ENCODE measurements around the gene SHF.

Gene SHF

DNA sequence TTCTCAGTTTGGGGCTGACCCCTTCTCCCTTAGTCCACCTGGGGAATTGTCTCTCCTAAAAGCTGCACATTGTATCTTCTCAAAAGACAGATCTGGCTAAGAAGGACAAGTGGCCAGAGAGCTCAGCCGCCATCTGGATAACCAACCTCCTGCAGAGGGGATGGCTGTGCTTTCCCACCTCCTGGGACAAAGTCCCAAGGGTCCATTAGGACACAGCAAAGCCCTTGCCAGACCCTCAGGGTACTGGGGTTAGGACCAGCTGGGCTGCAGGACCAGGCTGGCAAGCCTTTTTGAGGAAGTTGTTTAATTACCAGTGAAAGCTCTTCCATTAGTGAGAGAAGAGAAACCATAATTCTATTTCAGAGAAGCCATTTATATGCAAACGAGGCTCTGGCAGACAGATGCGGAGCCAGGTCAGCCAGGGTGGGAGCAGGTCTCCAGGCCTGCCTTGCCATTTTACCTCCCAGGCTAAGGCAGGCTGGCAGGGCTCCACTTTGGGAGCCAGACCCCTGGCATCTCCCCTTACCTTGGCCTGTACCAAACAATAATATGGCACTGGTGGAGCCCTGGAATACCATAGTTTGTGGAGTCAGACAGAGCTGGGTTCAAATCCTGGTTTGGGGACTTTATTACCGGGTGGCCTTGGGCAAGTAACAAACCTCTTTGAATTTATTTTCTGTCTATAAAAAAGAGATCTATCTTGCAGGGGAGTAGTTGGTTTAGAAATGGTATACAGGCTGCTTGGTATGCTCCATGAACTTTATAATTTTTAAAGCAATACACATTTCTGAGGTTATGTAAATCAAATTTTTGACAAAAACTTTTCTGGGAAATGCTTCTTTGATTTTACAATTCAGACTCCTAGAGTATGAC is 17.9 kb downstream of the SHF start:
- no peak for DNase-seq (ENCODE audit: low read depth, low spot score)

GRCh38 chr15:45168751-45169551 is 18.8 kb downstream of the SHF start:
- no peak for DNase-seq (ENCODE audit: low read depth, low spot score)

GRCh38 chr15:45168286-45168685 is 19.5 kb downstream of the SHF start:
- no peak for DNase-seq (ENCODE audit: low read depth, low spot score)

GRCh38 chr15:45167631-45168205 is 20.0 kb downstream of the SHF start:
- no peak for DNase-seq (ENCODE audit: low read depth, low spot score)

GRCh38 chr15:45166834-45167630 is 20.7 kb downstream of the SHF start:
- peak; percentile 90 for DNase-seq (ENCODE audit: low read depth, low spot score)

DNA sequence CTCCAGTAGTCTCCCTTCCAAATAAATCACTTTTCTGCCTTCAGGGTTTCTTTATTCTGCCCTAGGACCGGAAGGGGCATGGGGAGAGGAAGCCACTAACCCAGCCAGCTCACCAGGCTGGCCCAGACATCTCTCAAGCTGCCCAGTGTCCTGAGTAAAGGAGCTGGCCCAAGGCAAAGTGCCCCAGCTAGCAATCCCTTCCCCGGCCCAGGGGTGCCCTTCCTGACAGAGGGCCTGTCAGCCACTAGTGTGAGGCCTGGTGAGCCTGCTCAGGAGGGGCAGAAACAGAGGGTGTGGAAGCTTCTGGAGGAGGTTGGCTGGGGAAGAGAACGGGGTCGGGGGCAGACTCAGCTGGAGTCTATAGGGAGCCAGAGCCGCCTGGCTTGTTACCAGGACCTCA is 22.2 kb downstream of the SHF start:
- no peak for DNase-seq (ENCODE audit: low read depth, low spot score)

- no peak for DNase-seq (ENCODE audit: low read depth, low spot score)
These were observed 22.9 kb downstream of the SHF start for GRCh38 chr15:45164914-45165313.

DNA sequence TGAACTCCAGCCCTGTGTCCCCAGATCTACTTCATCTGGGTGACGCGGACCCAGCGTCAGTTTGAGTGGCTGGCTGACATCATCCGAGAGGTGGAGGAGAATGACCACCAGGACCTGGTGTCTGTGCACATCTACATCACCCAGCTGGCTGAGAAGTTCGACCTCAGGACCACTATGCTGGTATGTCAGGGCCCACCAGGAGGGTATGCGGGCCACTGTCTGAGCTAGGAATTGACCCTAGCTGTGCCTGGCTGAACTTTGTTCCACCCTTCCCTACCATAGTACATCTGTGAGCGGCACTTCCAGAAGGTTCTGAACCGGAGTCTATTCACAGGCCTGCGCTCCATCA is 24.3 kb downstream of the SHF start:
- no peak for DNase-seq (ENCODE audit: low read depth, low spot score)

- peak; percentile 93 for DNase-seq (ENCODE audit: low read depth, low spot score)
These were observed 24.8 kb downstream of the SHF start for GRCh38 chr15:45162771-45163507.

DNA sequence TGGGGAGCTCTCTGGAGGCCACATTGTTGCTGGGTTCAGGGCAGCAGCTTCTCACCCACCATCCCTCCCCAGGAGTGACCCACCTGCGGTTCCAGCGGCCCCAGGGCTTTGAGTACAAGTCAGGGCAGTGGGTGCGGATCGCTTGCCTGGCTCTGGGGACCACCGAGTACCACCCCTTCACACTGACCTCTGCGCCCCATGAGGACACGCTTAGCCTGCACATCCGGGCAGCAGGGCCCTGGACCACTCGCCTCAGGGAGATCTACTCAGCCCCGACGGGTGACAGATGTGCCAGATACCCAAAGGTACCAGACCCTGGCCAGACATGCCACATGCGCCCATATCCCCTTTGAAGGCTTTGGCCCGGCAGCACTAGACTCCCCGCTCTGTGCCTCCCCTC is 26.1 kb downstream of the SHF start:
- DNase-seq (ENCODE audit: low read depth, low spot score) = no peak

DNA sequence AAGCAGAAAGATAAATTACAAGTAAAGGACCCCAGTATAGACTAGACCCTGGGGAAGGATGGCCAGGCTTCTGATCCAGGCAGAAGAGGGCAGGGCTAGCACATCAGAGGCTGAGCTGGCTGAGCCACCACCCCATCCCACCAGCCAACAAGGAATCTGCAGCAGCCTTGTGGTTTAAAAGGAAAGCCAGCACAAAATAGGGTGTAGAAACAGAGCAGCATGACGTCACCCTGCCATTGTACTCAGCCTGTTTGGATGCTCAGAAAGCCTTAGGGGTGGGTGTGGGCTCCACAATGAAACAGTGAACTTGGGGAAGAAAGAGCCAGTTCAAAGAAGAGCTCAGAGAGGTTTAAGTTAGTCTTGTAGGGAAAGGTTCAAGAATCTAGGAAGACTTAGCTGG is 29.8 kb downstream of the SHF start:
- DNase-seq (ENCODE audit: low read depth, low spot score) = peak; percentile 94

DNA sequence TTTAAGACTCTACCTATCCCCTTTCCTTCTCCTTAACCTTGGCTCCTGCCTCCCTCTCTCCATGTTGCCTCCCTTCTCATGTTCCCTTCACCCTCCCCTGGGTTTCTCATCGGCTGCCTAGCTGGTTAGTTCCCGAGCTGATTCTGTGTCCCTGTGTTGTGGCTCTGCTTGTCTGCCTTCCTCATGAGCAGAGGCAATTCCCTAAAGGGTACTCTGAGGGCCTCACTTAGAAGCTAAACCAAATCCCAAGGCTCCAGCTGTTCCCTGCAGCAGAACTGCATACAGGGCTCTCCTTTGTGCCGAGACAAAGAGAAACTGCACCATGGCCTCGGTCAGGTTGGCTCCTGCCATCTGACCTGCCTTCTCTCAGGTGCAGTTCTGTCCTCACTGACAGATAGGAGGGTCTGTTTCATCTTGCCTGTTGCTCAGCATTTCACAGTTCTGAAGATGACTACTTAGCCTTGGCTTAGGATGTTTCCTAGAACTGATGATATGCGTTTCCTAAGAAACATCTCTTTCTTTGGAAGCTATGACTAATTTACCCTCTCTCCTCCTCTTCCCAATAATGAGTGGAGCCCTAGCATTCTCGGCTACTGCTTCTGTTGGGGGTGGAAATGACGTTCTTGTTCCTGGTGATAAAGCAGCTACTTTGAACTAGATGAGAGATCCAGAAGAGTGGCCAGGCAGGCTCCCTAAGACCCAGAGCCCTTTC is 30.9 kb downstream of the SHF start:
- peak; percentile 52 for DNase-seq (ENCODE audit: low read depth, low spot score)

DNA sequence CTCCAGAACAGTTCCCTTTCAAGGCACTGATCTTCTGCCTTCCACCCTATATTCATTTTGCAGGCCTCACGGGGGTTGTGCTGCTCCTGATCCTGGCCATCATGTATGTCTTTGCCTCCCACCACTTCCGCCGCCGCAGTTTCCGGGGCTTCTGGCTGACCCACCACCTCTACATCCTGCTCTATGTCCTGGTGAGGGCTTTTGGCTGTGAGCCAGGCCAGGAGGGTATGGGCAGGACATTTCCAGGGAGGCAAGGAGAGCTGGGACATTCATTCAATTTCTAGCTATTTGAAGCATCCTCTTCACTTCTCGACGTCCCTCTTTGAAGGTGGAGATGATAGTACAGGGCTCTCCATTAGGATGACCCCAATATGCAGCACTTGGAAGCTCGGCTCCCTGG is 32.0 kb downstream of the SHF start:
- no peak for DNase-seq (ENCODE audit: low read depth, low spot score)

GRCh38 chr15:45151998-45152828 is 35.6 kb downstream of the SHF start:
- DNase-seq (ENCODE audit: low read depth, low spot score) = no peak

- no peak for DNase-seq (ENCODE audit: low read depth, low spot score)
These were observed 36.8 kb downstream of the SHF start for GRCh38 chr15:45150997-45151396.

DNA sequence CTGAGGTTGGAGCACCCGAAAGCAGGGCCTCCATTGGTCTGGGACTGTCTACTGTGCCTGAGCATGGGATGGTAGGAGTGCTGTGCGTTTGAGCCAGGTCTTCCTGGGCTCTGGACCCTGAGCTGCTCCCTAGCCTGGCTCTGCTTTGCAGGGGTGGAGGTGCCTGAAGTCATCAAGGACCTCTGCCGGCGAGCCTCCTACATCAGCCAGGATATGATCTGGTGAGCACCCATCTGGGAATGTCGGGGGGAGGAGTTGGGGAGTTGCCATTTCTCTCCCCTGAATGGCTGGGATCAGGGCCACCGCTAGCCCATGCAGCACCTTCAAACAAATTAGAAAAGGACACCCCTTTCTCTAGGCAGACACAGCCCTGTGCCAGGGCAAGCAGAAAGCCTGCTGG is 37.3 kb downstream of the SHF start:
- no peak for DNase-seq (ENCODE audit: low read depth, low spot score)

DNA sequence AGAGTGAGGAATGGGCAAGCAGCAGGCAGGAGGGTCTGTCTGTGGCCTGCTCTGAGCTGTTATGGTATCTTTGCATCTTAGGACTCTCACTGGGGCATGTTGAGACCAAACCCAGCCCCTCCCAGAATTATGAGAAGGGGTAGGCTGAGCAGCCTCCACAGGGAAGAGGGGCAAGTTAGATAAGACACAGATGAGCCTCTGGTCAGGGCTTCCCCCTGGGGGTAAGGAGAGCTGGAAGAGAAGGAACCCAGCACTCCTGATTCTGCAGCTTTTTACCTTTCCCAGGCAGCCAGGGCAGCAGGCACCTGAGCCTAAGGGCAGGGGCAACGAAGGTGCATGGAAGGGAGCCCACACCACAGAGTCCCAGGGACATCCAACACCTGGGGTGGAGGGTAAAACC is 38.7 kb downstream of the SHF start:
- no peak for DNase-seq (ENCODE audit: low read depth, low spot score)

DNA sequence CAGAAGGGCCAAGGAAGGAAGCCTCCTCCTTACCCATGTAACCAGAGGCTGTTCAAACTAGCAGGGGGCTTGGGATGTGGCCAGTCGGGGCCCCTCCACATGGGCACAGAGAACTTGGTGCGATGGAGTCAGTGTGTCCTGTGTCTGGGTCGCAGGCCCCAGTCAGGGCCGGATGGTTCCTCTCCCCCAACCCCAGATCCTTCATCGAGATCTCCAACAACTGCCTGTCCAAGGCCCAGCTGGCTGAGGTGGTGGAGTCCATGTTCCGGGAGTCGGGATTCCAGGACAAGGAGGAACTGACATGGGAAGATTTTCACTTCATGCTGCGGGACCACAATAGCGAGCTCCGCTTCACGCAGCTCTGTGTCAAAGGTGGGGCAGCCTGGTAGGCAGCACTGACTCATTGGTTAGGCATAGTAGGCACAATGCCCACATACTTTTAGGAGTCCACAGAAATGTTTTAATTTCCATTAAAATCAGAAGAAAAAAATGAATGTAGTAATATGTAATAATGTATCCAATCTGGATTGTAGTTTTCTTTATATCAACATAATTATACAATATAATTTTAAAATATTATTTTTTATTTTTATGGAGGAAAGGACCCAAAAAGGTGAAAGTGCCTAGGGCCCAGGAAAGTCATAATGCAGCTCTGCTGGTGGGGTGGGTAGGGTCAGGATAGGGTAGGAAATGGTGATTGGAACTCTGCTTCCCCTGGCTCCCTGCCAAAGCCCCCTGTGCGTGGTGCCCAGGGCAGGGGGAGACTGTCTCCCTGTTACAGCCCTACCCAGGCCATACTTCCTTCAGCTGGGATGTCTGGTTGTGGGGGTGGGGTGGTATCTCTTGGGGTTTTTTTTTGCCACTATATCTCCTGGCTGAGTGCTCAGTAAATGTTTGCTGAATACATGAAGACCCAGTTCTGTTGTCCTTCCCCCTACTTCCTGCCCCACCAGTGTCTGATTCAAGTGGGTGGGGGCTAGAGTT is 39.4 kb downstream of the SHF start:
- no peak for DNase-seq (ENCODE audit: low read depth, low spot score)
